H9 (cell line): ENCODE results near the gene DNAJB2. TPM values are rescaled to one million over a fixed set of nuclear protein-coding genes. Genes with fewer than 3 reads are reported as not detected.

Source experiments
- DNase-seq: peaks from one replicate; pipeline ENCODE4 v3.0.0-alpha.2; 2017
- H2AFZ ChIP-seq: one replicate; pipeline ENCODE4 v1.6.1; 2013; ENCODE audit warnings: mild to moderate bottlenecking, low read length, control low read depth, moderate library complexity
- H2AK5ac ChIP-seq: 2 replicates; pipeline ENCODE4 v1.6.1; 2013; ENCODE audit warnings: low read length, control low read depth, mixed read lengths; ENCODE audit not compliant: insufficient read length
- H2BK120ac ChIP-seq: one replicate; pipeline ENCODE4 v1.6.1; 2013; ENCODE audit warnings: low read depth, mild to moderate bottlenecking, low read length, control low read depth, inconsistent platforms; ENCODE audit not compliant: poor library complexity, severe bottlenecking
- H2BK12ac ChIP-seq: 2 replicates; pipeline ENCODE4 v1.6.1; 2013; ENCODE audit warnings: low read length, control low read depth, mixed read lengths, low read depth; ENCODE audit not compliant: insufficient read length
- H2BK15ac ChIP-seq: 2 replicates; pipeline ENCODE4 v1.6.1; 2013; ENCODE audit warnings: low read depth, low read length, control low read depth
- H2BK20ac ChIP-seq: one replicate; pipeline ENCODE4 v1.6.1; 2013; ENCODE audit warnings: low read depth, mild to moderate bottlenecking, low read length, control low read depth, inconsistent platforms; ENCODE audit not compliant: poor library complexity, severe bottlenecking
- H2BK5ac ChIP-seq: 2 replicates; pipeline ENCODE4 v1.6.1; 2013; ENCODE audit warnings: low read length, control low read depth, mixed read lengths; ENCODE audit not compliant: insufficient read length
- H3K14ac ChIP-seq: 2 replicates; pipeline ENCODE4 v1.6.1; 2013; ENCODE audit warnings: low read length, control low read depth; ENCODE audit not compliant: insufficient read depth
- H3K18ac ChIP-seq: 2 replicates; pipeline ENCODE4 v1.6.1; 2013; ENCODE audit warnings: low read depth, mild to moderate bottlenecking, mixed read lengths, low read length, control low read depth; ENCODE audit not compliant: insufficient read length
- H3K23ac ChIP-seq: 2 replicates; pipeline ENCODE4 v1.6.1; 2013; ENCODE audit warnings: low read length, control low read depth, mixed read lengths, low read depth; ENCODE audit not compliant: insufficient read length
- H3K23me2 ChIP-seq: 2 replicates; pipeline ENCODE4 v1.6.1; 2013; ENCODE audit warnings: low read depth, mild to moderate bottlenecking, mixed read lengths, low read length, control low read depth; ENCODE audit not compliant: insufficient read length, poor library complexity, severe bottlenecking
- H3K27ac ChIP-seq: 2 replicates; pipeline ENCODE4 v1.5.1; 2013; ENCODE audit warnings: low read length, control low read depth, mixed read lengths, low read depth; ENCODE audit not compliant: insufficient read length
- H3K27me3 ChIP-seq: 2 replicates; pipeline ENCODE4 v1.6.1; 2013; ENCODE audit warnings: low read length, control low read depth, inconsistent platforms; ENCODE audit not compliant: insufficient read depth
- H3K4ac ChIP-seq: 2 replicates; pipeline ENCODE4 v1.6.1; 2013; ENCODE audit warnings: low read depth, mild to moderate bottlenecking, control low read depth, inconsistent platforms, low read length, moderate library complexity
- H3K4me1 ChIP-seq: 2 replicates; pipeline ENCODE4 v1.6.1; 2013; ENCODE audit warnings: low read length, control low read depth, inconsistent platforms; ENCODE audit not compliant: insufficient read depth
- H3K4me2 ChIP-seq: 2 replicates; pipeline ENCODE4 v1.6.1; 2013; ENCODE audit warnings: low read length, control low read depth, mixed read lengths; ENCODE audit not compliant: insufficient read length, insufficient read depth
- H3K56ac ChIP-seq: 2 replicates; pipeline ENCODE4 v1.6.1; 2013; ENCODE audit warnings: low read depth, mild to moderate bottlenecking, mixed read lengths, low read length, control low read depth; ENCODE audit not compliant: insufficient read length
- H3K79me1 ChIP-seq: 2 replicates; pipeline ENCODE4 v1.6.1; 2013; ENCODE audit warnings: low read depth, mild to moderate bottlenecking, moderate library complexity, low read length, control low read depth, inconsistent platforms; ENCODE audit not compliant: insufficient read depth, poor library complexity, severe bottlenecking
- H3K79me2 ChIP-seq: 2 replicates; pipeline ENCODE4 v1.6.1; 2013; ENCODE audit warnings: low read length, control low read depth, inconsistent platforms; ENCODE audit not compliant: insufficient read depth
- H3K9ac ChIP-seq: 2 replicates; pipeline ENCODE4 v1.6.1; 2013; ENCODE audit warnings: low read length, control low read depth, mixed read lengths; ENCODE audit not compliant: insufficient read length; ENCODE audit errors: extremely low read depth
- H3K9me3 ChIP-seq: one replicate; pipeline ENCODE4 v1.6.1; 2013; ENCODE audit warnings: low read depth, low read length, inconsistent platforms; ENCODE audit not compliant: control insufficient read depth
- H3T11ph ChIP-seq: one replicate; pipeline ENCODE4 v1.6.1; 2013; ENCODE audit warnings: mild to moderate bottlenecking, low read length, control low read depth, inconsistent platforms
- H4K20me1 ChIP-seq: one replicate; pipeline ENCODE4 v1.6.1; 2013; ENCODE audit not compliant: control insufficient read depth, insufficient read length, insufficient read depth
- H4K5ac ChIP-seq: 2 replicates; pipeline ENCODE4 v1.6.1; 2013; ENCODE audit warnings: low read depth, mild to moderate bottlenecking, mixed read lengths, low read length, control low read depth; ENCODE audit not compliant: insufficient read length
- H4K8ac ChIP-seq: replicated peaks from 2 replicates; pipeline ENCODE4 v1.6.1; 2013; ENCODE audit warnings: low read length, control low read depth, mixed read lengths, low read depth; ENCODE audit not compliant: insufficient read length
- H4K91ac ChIP-seq: 2 replicates; pipeline ENCODE4 v1.6.1; 2013; ENCODE audit warnings: low read depth, mild to moderate bottlenecking, moderate library complexity, mixed read lengths, low read length, control low read depth; ENCODE audit not compliant: insufficient read length
- H3K27ac Mint-ChIP-seq, 3 experiments: 2 replicates in 2 of 3; 3 replicates in 1 of 3; pipeline ENCODE4 v1.8.0; 2020 to 2021; ENCODE audit warnings: mixed read lengths in 3 of 3, mild to moderate bottlenecking in 1 of 3, moderate library complexity in 1 of 3
- H3K27me3 Mint-ChIP-seq: 2 replicates; pipeline ENCODE4 v1.8.0; 2021; ENCODE audit warnings: low read depth, mild to moderate bottlenecking, moderate library complexity, mixed read lengths
- H3K36me3 Mint-ChIP-seq, 3 experiments: 2 replicates in 2 of 3; 3 replicates in 1 of 3; pipeline ENCODE4 v1.8.0; 2020 to 2021; ENCODE audit warnings: low read depth in 3 of 3, mixed read lengths in 3 of 3; ENCODE audit not compliant: insufficient read depth in 1 of 3
- H3K4me1 Mint-ChIP-seq, 2 experiments: 2 replicates each; pipeline ENCODE4 v1.8.0; 2020; ENCODE audit warnings: mixed read lengths in 2 of 2
- H3K4me3 Mint-ChIP-seq, 2 experiments: 2 replicates in 1 of 2; 3 replicates in 1 of 2; pipeline ENCODE4 v1.8.0; 2020 to 2021; ENCODE audit warnings: mild to moderate bottlenecking in 2 of 2, mixed read lengths in 2 of 2, moderate library complexity in 1 of 2
- H3K9me3 Mint-ChIP-seq, 2 experiments: 2 replicates in 1 of 2; 3 replicates in 1 of 2; pipeline ENCODE4 v1.8.0; 2020; ENCODE audit warnings: mild to moderate bottlenecking in 2 of 2, mixed read lengths in 2 of 2, moderate library complexity in 1 of 2
- WGBS: extraction: QIAGEN DNeasy Blood & Tissue Kit; methylation state at CpG from one replicate; pipeline ENCODE4 v1.1.7; 2013; ENCODE audit warnings: missing lambda C conversion rate, low lambda C conversion rate, mixed read lengths; ENCODE audit not compliant: insufficient read length; ENCODE audit errors: extremely low coverage; 5-methylcytosine and 5-hydroxymethylcytosine counted together
- total RNA-seq: library from RNA; stranded (reverse); gene quantifications from 2 replicates; pipeline ENCODE4 v1.2.1, GENCODE V29; 2021
- TF ChIP-seq, protein P1 (sequence below): fragments of 200-600 bp; sonication (generic); conservative IDR thresholded peaks from 3 replicates; pipeline ENCODE4 v1.8.0; 2021; ENCODE audit warnings: antibody characterized with exemption, mild to moderate bottlenecking

DNAJB2 gene
- total RNA-seq, 1 experiment from 2014 or later, result 34.1 TPM

GRCh38 chr2:219282943-219283581 lies 3.9 kb downstream of the DNAJB2 start:
- Histone ChIP-seq H3T11ph (no peak overlapping the region), H3K4ac (no peak overlapping the region), H3K23me2 (peaks cover 12% of the 10 kb centered on the region), H3K27me3 (no peaks in the 10 kb centered on the region), H4K20me1 (no peaks in the 10 kb centered on the region), H4K5ac (no peak overlapping the region), H3K9ac (no peak overlapping the region), H2BK5ac (no peak overlapping the region), H3K4me1 (no peaks in the 10 kb centered on the region; the same call in 1 of the 2 replicates), H2AFZ (no peak overlapping the region), H3K4me2 (no peak overlapping the region), H3K23ac (no peak overlapping the region), H2BK120ac (no peak overlapping the region), H3K18ac (no peak overlapping the region), H3K79me2 (no peaks in the 10 kb centered on the region), H2AK5ac (no peak overlapping the region), H4K91ac (no peak overlapping the region), H3K56ac (no peak overlapping the region), H3K27ac (no peak overlapping the region), H3K14ac (no peak overlapping the region), H3K9me3 (no peaks in the 10 kb centered on the region), H2BK12ac (no peak overlapping the region), H2BK20ac (no peak overlapping the region), H2BK15ac (no peak overlapping the region), H3K79me1 (no peaks in the 10 kb centered on the region), H4K8ac (no peak overlapping the region)
- no CpG with 5 or more reads among the region's 17 CpGs for WGBS
- H3K4me3 Mint-ChIP-seq, result no peak overlapping the region
- peaks cover 4 to 34% (median 17%) of the 10 kb centered on the region in 3 experiments; a peak in 6 of 7 replicates for H3K36me3 Mint-ChIP-seq
- peaks cover under 1% of the 10 kb centered on the region; the same call in 1 of the 2 replicates for H3K27me3 Mint-ChIP-seq
- no peak overlapping the region for H3K27ac Mint-ChIP-seq
- H3K4me1 Mint-ChIP-seq, result peaks cover 23 to 30% of the 10 kb centered on the region in 2 experiments
- no peaks in the 10 kb centered on the region for H3K9me3 Mint-ChIP-seq
- TF ChIP-seq, protein P1, sequence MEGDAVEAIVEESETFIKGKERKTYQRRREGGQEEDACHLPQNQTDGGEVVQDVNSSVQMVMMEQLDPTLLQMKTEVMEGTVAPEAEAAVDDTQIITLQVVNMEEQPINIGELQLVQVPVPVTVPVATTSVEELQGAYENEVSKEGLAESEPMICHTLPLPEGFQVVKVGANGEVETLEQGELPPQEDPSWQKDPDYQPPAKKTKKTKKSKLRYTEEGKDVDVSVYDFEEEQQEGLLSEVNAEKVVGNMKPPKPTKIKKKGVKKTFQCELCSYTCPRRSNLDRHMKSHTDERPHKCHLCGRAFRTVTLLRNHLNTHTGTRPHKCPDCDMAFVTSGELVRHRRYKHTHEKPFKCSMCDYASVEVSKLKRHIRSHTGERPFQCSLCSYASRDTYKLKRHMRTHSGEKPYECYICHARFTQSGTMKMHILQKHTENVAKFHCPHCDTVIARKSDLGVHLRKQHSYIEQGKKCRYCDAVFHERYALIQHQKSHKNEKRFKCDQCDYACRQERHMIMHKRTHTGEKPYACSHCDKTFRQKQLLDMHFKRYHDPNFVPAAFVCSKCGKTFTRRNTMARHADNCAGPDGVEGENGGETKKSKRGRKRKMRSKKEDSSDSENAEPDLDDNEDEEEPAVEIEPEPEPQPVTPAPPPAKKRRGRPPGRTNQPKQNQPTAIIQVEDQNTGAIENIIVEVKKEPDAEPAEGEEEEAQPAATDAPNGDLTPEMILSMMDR, result no peak
- DNase-seq, result no peak
